Adipocyte (in vitro differentiated cells): ENCODE data around the gene TMEM132D.

Source experiments
- DNase-seq: peaks from one replicate; pipeline ENCODE4 v3.0.0-alpha.2; 2015; ENCODE audit warnings: low read depth
- H3K27me3 ChIP-seq: replicated peaks from 2 replicates; pipeline ENCODE4 v1.7.0; 2013; ENCODE audit warnings: mild to moderate bottlenecking, low read length, moderate library complexity; ENCODE audit not compliant: control insufficient read depth, insufficient read depth
- H3K36me3 ChIP-seq: 2 replicates; pipeline ENCODE4 v1.7.0; 2013; ENCODE audit warnings: low read length, mild to moderate bottlenecking, moderate library complexity; ENCODE audit not compliant: control insufficient read depth, insufficient read depth, severe bottlenecking
- H3K4me1 ChIP-seq: 2 replicates; pipeline ENCODE4 v1.7.0; 2013; ENCODE audit warnings: mild to moderate bottlenecking, low read length, moderate library complexity; ENCODE audit not compliant: control insufficient read depth, insufficient read depth
- H3K4me3 ChIP-seq: 2 replicates; pipeline ENCODE4 v1.7.0; 2013; ENCODE audit warnings: mild to moderate bottlenecking, low read length, moderate library complexity
- H3K9ac ChIP-seq: 2 replicates; pipeline ENCODE4 v1.7.0; 2013; ENCODE audit warnings: mild to moderate bottlenecking, low read length, moderate library complexity
- H3K9me3 ChIP-seq: 2 replicates; pipeline ENCODE4 v1.7.0; 2013; ENCODE audit warnings: mild to moderate bottlenecking, low read length, moderate library complexity; ENCODE audit not compliant: control insufficient read depth

The TMEM132D gene

GRCh38 chr12:129579879-129580278 is 323.9 kb downstream of the TMEM132D start:
- Histone ChIP-seq H3K9me3 (peaks cover 4% of the 10 kb centered on the region), H3K4me1 (no peaks in the 10 kb centered on the region), H3K36me3 (no peaks in the 10 kb centered on the region), H3K4me3 (no peak overlapping the region), H3K9ac (no peak overlapping the region), H3K27me3 (no peaks in the 10 kb centered on the region)
- no peak for DNase-seq

GRCh38 chr12:129571901-129572494 is 331.8 kb downstream of the TMEM132D start:
- Histone ChIP-seq H3K27me3 (no peaks in the 10 kb centered on the region), H3K4me3 (no peak overlapping the region), H3K9ac (no peak overlapping the region), H3K36me3 (no peaks in the 10 kb centered on the region), H3K4me1 (no peaks in the 10 kb centered on the region), H3K9me3 (peaks cover 3% of the 10 kb centered on the region)
- no peak for DNase-seq

GRCh38 chr12:129570796-129571400 is 332.9 kb downstream of the TMEM132D start:
- Histone ChIP-seq H3K9ac (no peak overlapping the region), H3K4me3 (no peak overlapping the region), H3K36me3 (no peaks in the 10 kb centered on the region), H3K4me1 (no peaks in the 10 kb centered on the region), H3K27me3 (no peaks in the 10 kb centered on the region), H3K9me3 (peaks cover 3% of the 10 kb centered on the region)
- peak; percentile 53 for DNase-seq

- no peaks in the 10 kb centered on the region for H3K4me1 ChIP-seq
- H3K9me3 ChIP-seq = peaks cover 3% of the 10 kb centered on the region
- H3K9ac ChIP-seq = no peak overlapping the region
- no peaks in the 10 kb centered on the region for H3K27me3 ChIP-seq
- no peak overlapping the region for H3K4me3 ChIP-seq
- no peak for DNase-seq
- no peaks in the 10 kb centered on the region for H3K36me3 ChIP-seq
Measured at GRCh38 chr12:129566800-129567199, 337.0 kb downstream of the TMEM132D start.

- no peaks in the 10 kb centered on the region for H3K36me3 ChIP-seq
- no peak for DNase-seq
- H3K27me3 ChIP-seq = no peaks in the 10 kb centered on the region
- H3K4me3 ChIP-seq = no peak overlapping the region
- no peaks in the 10 kb centered on the region for H3K4me1 ChIP-seq
- no peak overlapping the region for H3K9ac ChIP-seq
- no peaks in the 10 kb centered on the region for H3K9me3 ChIP-seq
Measured at GRCh38 chr12:129564768-129565167, 339.1 kb downstream of the TMEM132D start.

- H3K9me3 ChIP-seq = no peaks in the 10 kb centered on the region
- H3K36me3 ChIP-seq = no peaks in the 10 kb centered on the region
- H3K4me3 ChIP-seq = no peak overlapping the region
- no peaks in the 10 kb centered on the region for H3K4me1 ChIP-seq
- DNase-seq = no peak
- no peak overlapping the region for H3K9ac ChIP-seq
- no peaks in the 10 kb centered on the region for H3K27me3 ChIP-seq
Measured at GRCh38 chr12:129563266-129563665, 340.6 kb downstream of the TMEM132D start.

- no peaks in the 10 kb centered on the region for H3K9me3 ChIP-seq
- H3K4me3 ChIP-seq = no peak overlapping the region
- DNase-seq = no peak
Measured at GRCh38 chr12:129561304-129561703, 342.5 kb downstream of the TMEM132D start.

GRCh38 chr12:129559776-129560175 is 344.0 kb downstream of the TMEM132D start:
- Histone ChIP-seq H3K4me3 (no peak overlapping the region), H3K4me1 (no peaks in the 10 kb centered on the region), H3K36me3 (no peaks in the 10 kb centered on the region), H3K9me3 (no peaks in the 10 kb centered on the region), H3K27me3 (no peaks in the 10 kb centered on the region), H3K9ac (no peak overlapping the region)
- DNase-seq = no peak

More at GRCh38 chr12:129561304-129561703, 342.5 kb downstream of the TMEM132D start:
- H3K36me3 ChIP-seq = no peaks in the 10 kb centered on the region
- no peaks in the 10 kb centered on the region for H3K27me3 ChIP-seq
- no peak overlapping the region for H3K9ac ChIP-seq
- H3K4me1 ChIP-seq = no peaks in the 10 kb centered on the region

GRCh38 chr12:129558036-129558435 is 345.8 kb downstream of the TMEM132D start:
- peak; percentile 30 for DNase-seq
- H3K4me3 ChIP-seq = no peak overlapping the region
- H3K27me3 ChIP-seq = no peaks in the 10 kb centered on the region
- H3K36me3 ChIP-seq = no peaks in the 10 kb centered on the region
- H3K9ac ChIP-seq = no peak overlapping the region
- no peaks in the 10 kb centered on the region for H3K9me3 ChIP-seq
- no peaks in the 10 kb centered on the region for H3K4me1 ChIP-seq

GRCh38 chr12:129556082-129556481 is 347.7 kb downstream of the TMEM132D start:
- Histone ChIP-seq H3K27me3 (no peaks in the 10 kb centered on the region), H3K9me3 (no peaks in the 10 kb centered on the region), H3K36me3 (no peaks in the 10 kb centered on the region), H3K4me1 (no peaks in the 10 kb centered on the region), H3K9ac (no peak overlapping the region), H3K4me3 (no peak overlapping the region)
- no peak for DNase-seq

- H3K36me3 ChIP-seq = no peaks in the 10 kb centered on the region
- no peak for DNase-seq
- no peaks in the 10 kb centered on the region for H3K4me1 ChIP-seq
- H3K9me3 ChIP-seq = peaks cover 7% of the 10 kb centered on the region
- no peak overlapping the region for H3K9ac ChIP-seq
- no peaks in the 10 kb centered on the region for H3K27me3 ChIP-seq
- H3K4me3 ChIP-seq = no peak overlapping the region
Measured at GRCh38 chr12:129552996-129553750, 350.7 kb downstream of the TMEM132D start.
